Skeletal muscle satellite cell (primary cell): ENCODE data around the gene SELENOV. TPM values are rescaled to one million over a fixed set of nuclear protein-coding genes. Genes with fewer than 3 reads are reported as not detected.

ENCODE experiments used
- H3K27me3 ChIP-seq: 2 replicates; pipeline ENCODE4 v1.7.0; 2013; ENCODE audit warnings: low read length; ENCODE audit not compliant: control insufficient read depth, insufficient read depth
- H3K36me3 ChIP-seq: 2 replicates; pipeline ENCODE4 v1.7.0; 2013; ENCODE audit warnings: mild to moderate bottlenecking, control low read depth, low read length; ENCODE audit not compliant: insufficient read depth
- H3K4me1 ChIP-seq: 2 replicates; pipeline ENCODE4 v1.7.0; 2013; ENCODE audit warnings: low read length; ENCODE audit not compliant: control insufficient read depth, insufficient read depth
- H3K4me2 ChIP-seq: 2 replicates; pipeline ENCODE4 v1.7.0; 2013; ENCODE audit warnings: mild to moderate bottlenecking, low read length
- H3K4me3 ChIP-seq: 2 replicates; pipeline ENCODE4 v1.7.0; 2013; ENCODE audit warnings: low read length
- H3K9ac ChIP-seq: 2 replicates; pipeline ENCODE4 v1.7.0; 2013; ENCODE audit warnings: mild to moderate bottlenecking, low read depth, low read length, moderate library complexity
- H3K9me3 ChIP-seq: replicated peaks from 2 replicates; pipeline ENCODE4 v1.7.0; 2013; ENCODE audit warnings: mild to moderate bottlenecking, control low read depth, low read length
- total RNA-seq: library from RNA; depleted of rRNA; stranded (reverse); fragments of >200 nt; gene quantifications from 2 replicates; pipeline ENCODE4 v1.2.3, GENCODE V29; 2012; rRNA removed

SELENOV gene
- total RNA-seq = not detected in 2 replicates

GRCh38 chr19:39514840-39515550 is at the start of gene SELENOV:
Gene SELENOV (plus strand): TSS chr19:39515139. CDS start chr19:39515213, 74 bp downstream.
- Histone ChIP-seq H3K36me3 (no peaks in the 10 kb centered on the region), H3K9me3 (no peaks in the 10 kb centered on the region), H3K4me3 (peak within 1 kb of the TSS; percentile 35), H3K27me3 (peaks cover 48% of the 10 kb centered on the region), H3K4me1 (peaks cover 12% of the 10 kb centered on the region), H3K4me2 (peak within 1 kb of the TSS; percentile 56), H3K9ac (no peak within 1 kb of the TSS)

GRCh38 chr19:39465956-39466747 is 48.8 kb upstream of the SELENOV start:
- Histone ChIP-seq H3K4me3 (no peak overlapping the region), H3K4me1 (no peaks in the 10 kb centered on the region), H3K9me3 (no peaks in the 10 kb centered on the region), H3K4me2 (no peak overlapping the region), H3K9ac (no peak overlapping the region), H3K27me3 (no peaks in the 10 kb centered on the region), H3K36me3 (peaks cover 77% of the 10 kb centered on the region)

GRCh38 chr19:39467941-39468340 is 47.0 kb upstream of the SELENOV start:
- H3K36me3 ChIP-seq = peaks cover 88% of the 10 kb centered on the region

GRCh38 chr19:39469036-39469435 is 45.9 kb upstream of the SELENOV start:
- Histone ChIP-seq H3K27me3 (no peaks in the 10 kb centered on the region), H3K4me3 (no peak overlapping the region), H3K4me1 (no peaks in the 10 kb centered on the region), H3K9ac (no peak overlapping the region), H3K9me3 (no peaks in the 10 kb centered on the region), H3K36me3 (peaks cover 93% of the 10 kb centered on the region), H3K4me2 (no peak overlapping the region)

More at GRCh38 chr19:39467941-39468340, 47.0 kb upstream of the SELENOV start:
- no peaks in the 10 kb centered on the region for H3K27me3 ChIP-seq
- H3K4me2 ChIP-seq = no peak overlapping the region
- H3K4me3 ChIP-seq = no peak overlapping the region
- no peak overlapping the region for H3K9ac ChIP-seq
- H3K9me3 ChIP-seq = no peaks in the 10 kb centered on the region
- H3K4me1 ChIP-seq = no peaks in the 10 kb centered on the region

- Histone ChIP-seq H3K4me1 (no peaks in the 10 kb centered on the region), H3K4me3 (no peak overlapping the region), H3K9me3 (no peaks in the 10 kb centered on the region), H3K27me3 (no peaks in the 10 kb centered on the region), H3K9ac (no peak overlapping the region), H3K36me3 (peaks cover 95% of the 10 kb centered on the region), H3K4me2 (no peak overlapping the region)
Measured at GRCh38 chr19:39469567-39469966, 45.4 kb upstream of the SELENOV start.

GRCh38 chr19:39470724-39471339 is 44.1 kb upstream of the SELENOV start:
- H3K9me3 ChIP-seq = no peaks in the 10 kb centered on the region
- H3K36me3 ChIP-seq = peaks cover 91% of the 10 kb centered on the region
- H3K27me3 ChIP-seq = no peaks in the 10 kb centered on the region
- no peak overlapping the region for H3K4me2 ChIP-seq
- H3K4me3 ChIP-seq = no peak overlapping the region
- no peak overlapping the region for H3K9ac ChIP-seq
- H3K4me1 ChIP-seq = no peaks in the 10 kb centered on the region

- H3K4me1 ChIP-seq = no peaks in the 10 kb centered on the region
- peaks cover 91% of the 10 kb centered on the region for H3K36me3 ChIP-seq
- no peak overlapping the region for H3K4me2 ChIP-seq
- no peaks in the 10 kb centered on the region for H3K27me3 ChIP-seq
- no peak overlapping the region for H3K9ac ChIP-seq
- no peaks in the 10 kb centered on the region for H3K9me3 ChIP-seq
- no peak overlapping the region for H3K4me3 ChIP-seq
Measured at GRCh38 chr19:39471756-39472536, 43.0 kb upstream of the SELENOV start.

GRCh38 chr19:39472746-39473442 is 42.0 kb upstream of the SELENOV start:
- Histone ChIP-seq H3K9ac (no peak overlapping the region), H3K27me3 (no peaks in the 10 kb centered on the region), H3K36me3 (peaks cover 84% of the 10 kb centered on the region), H3K4me2 (no peak overlapping the region), H3K9me3 (no peaks in the 10 kb centered on the region), H3K4me3 (no peak overlapping the region), H3K4me1 (no peaks in the 10 kb centered on the region)

GRCh38 chr19:39473443-39473960 is 41.4 kb upstream of the SELENOV start:
- H3K4me3 ChIP-seq = no peak overlapping the region
- no peak overlapping the region for H3K9ac ChIP-seq

GRCh38 chr19:39474139-39474620 is 40.8 kb upstream of the SELENOV start:
- peaks cover 71% of the 10 kb centered on the region for H3K36me3 ChIP-seq
- no peak overlapping the region for H3K4me2 ChIP-seq
- no peaks in the 10 kb centered on the region for H3K9me3 ChIP-seq
- no peak overlapping the region for H3K9ac ChIP-seq
- H3K27me3 ChIP-seq = no peaks in the 10 kb centered on the region
- H3K4me3 ChIP-seq = no peak overlapping the region
- H3K4me1 ChIP-seq = no peaks in the 10 kb centered on the region

More at GRCh38 chr19:39473443-39473960, 41.4 kb upstream of the SELENOV start:
- Histone ChIP-seq H3K4me1 (no peaks in the 10 kb centered on the region), H3K9me3 (no peaks in the 10 kb centered on the region), H3K27me3 (no peaks in the 10 kb centered on the region), H3K4me2 (no peak overlapping the region), H3K36me3 (peaks cover 78% of the 10 kb centered on the region)
